Measurements from ENCODE around the gene HK1. TPM values are rescaled to one million over a fixed set of nuclear protein-coding genes. Genes with fewer than 3 reads are reported as not detected.

Gene HK1
- total and polyA plus RNA-seq, 4 donors = 1.8 to 166 (median 7.4) TPM

DNA sequence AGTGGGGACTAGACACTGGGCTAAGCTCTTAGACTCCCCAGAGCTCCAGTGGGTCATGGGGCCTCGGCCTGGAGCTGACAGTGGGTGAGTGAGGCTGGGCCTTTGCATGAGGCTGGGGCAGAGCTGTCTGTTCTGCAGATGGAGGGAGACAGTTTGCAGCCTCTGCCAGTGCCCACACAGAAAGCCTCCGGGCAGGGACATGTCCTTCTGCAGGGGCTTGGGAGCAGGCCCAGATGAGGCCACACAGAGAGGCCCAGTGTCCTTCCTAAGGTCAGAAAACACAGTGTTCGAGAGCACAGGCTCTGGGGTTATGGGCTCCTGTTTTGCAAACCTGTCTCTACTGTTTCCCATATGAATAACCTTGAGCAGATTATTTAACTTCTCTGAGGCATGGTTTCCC is 25.1 kb upstream of the HK1 start:
- Histone ChIP-seq H3K9ac (ENCODE audit: low read depth in 1 of 2, low read length in 2 of 2) (no peak overlapping the region), H3K27me3 (ENCODE audit: control insufficient read depth in 4 of 4, insufficient read depth in 4 of 4, low read length in 3 of 4) (no peaks in the 10 kb centered on the region), H3K4me1 (ENCODE audit: control insufficient read depth in 4 of 4, insufficient read depth in 4 of 4, low read length in 3 of 4) (no peaks in the 10 kb centered on the region), H3K9me3 (ENCODE audit: control insufficient read depth in 4 of 4, low read length in 3 of 4) (no peaks in the 10 kb centered on the region), H3K4me3 (ENCODE audit: low read depth in 1 of 3, low read length in 3 of 3) (no peak overlapping the region), H3K36me3 (ENCODE audit: control insufficient read depth in 4 of 4, insufficient read depth in 3 of 4, low read depth in 1 of 4, low read length in 3 of 4) (no peaks in the 10 kb centered on the region), H3K27ac (ENCODE audit: low read depth in 1 of 2, low read length in 2 of 2) (no peak overlapping the region)
- DNase-seq (ENCODE audit: low spot score) = no peak
- no peak for TF ChIP-seq SP1 (IDR thresholded peaks at IDR 0.05)
- TF ChIP-seq HNF4A (conservative IDR thresholded peaks at IDR 0.05) = no peak
- no peak for TF ChIP-seq YY1 (IDR thresholded peaks at IDR 0.05)
- no peak for TF ChIP-seq RAD21 (IDR thresholded peaks at IDR 0.05)
- no peak for TF ChIP-seq EGR1 (IDR thresholded peaks at IDR 0.05; ENCODE audit: low read depth in 2 of 2)
- TF ChIP-seq ZBTB33 (IDR thresholded peaks at IDR 0.05) = no peak
- TF ChIP-seq JUND (IDR thresholded peaks at IDR 0.05) = no peak
- no peak for TF ChIP-seq REST (IDR thresholded peaks at IDR 0.05)
- no peak for TF ChIP-seq RXRA (IDR thresholded peaks at IDR 0.05)
- TF ChIP-seq HNF4G (IDR thresholded peaks at IDR 0.05) = no peak
- TF ChIP-seq ATF3 (IDR thresholded peaks at IDR 0.05) = no peak
- TF ChIP-seq TAF1 (conservative IDR thresholded peaks at IDR 0.05) = no peak
- TF ChIP-seq, protein P1, sequence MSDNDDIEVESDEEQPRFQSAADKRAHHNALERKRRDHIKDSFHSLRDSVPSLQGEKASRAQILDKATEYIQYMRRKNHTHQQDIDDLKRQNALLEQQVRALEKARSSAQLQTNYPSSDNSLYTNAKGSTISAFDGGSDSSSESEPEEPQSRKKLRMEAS (IDR thresholded peaks at IDR 0.05) = no peak
- TF ChIP-seq FOXA2 (IDR thresholded peaks at IDR 0.05) = no peak
- no peak for TF ChIP-seq CTCF (IDR thresholded peaks at IDR 0.05; ENCODE audit: low read depth, low read length, missing input control)
- no peak for TF ChIP-seq NR2F2 (IDR thresholded peaks at IDR 0.05)
- no peak for TF ChIP-seq FOXA1 (IDR thresholded peaks at IDR 0.05)
- no peak for TF ChIP-seq GABPA (IDR thresholded peaks at IDR 0.05 in 1 of 2, conservative IDR thresholded peaks at IDR 0.05 in 1 of 2)
- 66% methylated on average over 3 of the region's 3 CpGs for WGBS

Measured in liver (tissue), 9 donors.